Measurements from ENCODE around the gene RGS11.

GRCh38 chr16:284204-285120, 8.7 kb upstream of the RGS11 start:
- TF ChIP-seq EZH2 (IDR thresholded peaks at IDR 0.05; ENCODE audit: insufficient read depth, poor library complexity, severe bottlenecking) (no peak), EZH2phosphoT487 (IDR thresholded peaks at IDR 0.05; ENCODE audit: insufficient read depth, low read depth) (no peak)
